Tibial nerve (tissue), 4 donors: Measurements from ENCODE around the gene CHMP4B.

ENCODE experiments used
- EP300 ChIP-seq, 2 donors: sonication (generic); formaldehyde crosslinking; IDR thresholded peaks; one replicate each; pipeline ENCODE4 v1.6.1; 2017; ENCODE audit warnings: antibody characterized with exemption in 2 of 2, mild to moderate bottlenecking in 1 of 2
- TF ChIP-seq, protein P1 (sequence below), 5 experiments: fragments of 200-600 bp in 3 of 5; fragments of 450-650 bp in 2 of 5; sonication (generic) in 3 of 5; IDR thresholded peaks; one replicate each; pipeline ENCODE4 v1.5.1; 2016 to 2019; ENCODE audit warnings: antibody characterized with exemption in 5 of 5, mild to moderate bottlenecking in 3 of 5, moderate library complexity in 2 of 5

GRCh38 chr20:33828967-33829560, 17.9 kb downstream of the CHMP4B start:
- TF ChIP-seq, protein P1, sequence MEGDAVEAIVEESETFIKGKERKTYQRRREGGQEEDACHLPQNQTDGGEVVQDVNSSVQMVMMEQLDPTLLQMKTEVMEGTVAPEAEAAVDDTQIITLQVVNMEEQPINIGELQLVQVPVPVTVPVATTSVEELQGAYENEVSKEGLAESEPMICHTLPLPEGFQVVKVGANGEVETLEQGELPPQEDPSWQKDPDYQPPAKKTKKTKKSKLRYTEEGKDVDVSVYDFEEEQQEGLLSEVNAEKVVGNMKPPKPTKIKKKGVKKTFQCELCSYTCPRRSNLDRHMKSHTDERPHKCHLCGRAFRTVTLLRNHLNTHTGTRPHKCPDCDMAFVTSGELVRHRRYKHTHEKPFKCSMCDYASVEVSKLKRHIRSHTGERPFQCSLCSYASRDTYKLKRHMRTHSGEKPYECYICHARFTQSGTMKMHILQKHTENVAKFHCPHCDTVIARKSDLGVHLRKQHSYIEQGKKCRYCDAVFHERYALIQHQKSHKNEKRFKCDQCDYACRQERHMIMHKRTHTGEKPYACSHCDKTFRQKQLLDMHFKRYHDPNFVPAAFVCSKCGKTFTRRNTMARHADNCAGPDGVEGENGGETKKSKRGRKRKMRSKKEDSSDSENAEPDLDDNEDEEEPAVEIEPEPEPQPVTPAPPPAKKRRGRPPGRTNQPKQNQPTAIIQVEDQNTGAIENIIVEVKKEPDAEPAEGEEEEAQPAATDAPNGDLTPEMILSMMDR (IDR thresholded peaks at IDR 0.05): no peak
- TF ChIP-seq EP300 (IDR thresholded peaks at IDR 0.05): no peak
